Neural cell (in vitro differentiated cells): ENCODE results near the gene ZNF383. TPM values are rescaled to one million over a fixed set of nuclear protein-coding genes. Genes with fewer than 3 reads are reported as not detected.
"Not testable (repeated sequence)": the region's sequence is repeated elsewhere in the genome, so short reads cannot be mapped to it uniquely, and the experiment has no call there.

Experiments used
- H2AFZ ChIP-seq: fragments of 200-600, 300-800 bp; sonication (generic), shearing (Covaris generic); 2 replicates; pipeline ENCODE4 v1.6.0; 2014; ENCODE audit warnings: low read depth, mild to moderate bottlenecking, antibody characterized with exemption, low read length, moderate library complexity
- H3F3A ChIP-seq: fragments of 200-600 bp; shearing (Covaris generic); 2 replicates; pipeline ENCODE4 v1.6.1; 2016; ENCODE audit warnings: mild to moderate bottlenecking, moderate library complexity, mixed read lengths, antibody characterized with exemption, low read length; ENCODE audit not compliant: insufficient read depth, poor library complexity, severe bottlenecking
- H3K27ac ChIP-seq: fragments of 200-600, 300-800 bp; sonication (generic), shearing (Covaris generic); 2 replicates; pipeline ENCODE4 v1.5.1; 2014; ENCODE audit warnings: mild to moderate bottlenecking, low read length, moderate library complexity
- H3K27me3 ChIP-seq: fragments of 300-800, 200-600 bp; sonication (generic), shearing (Covaris generic); 2 replicates; pipeline ENCODE4 v1.6.0; 2014; ENCODE audit warnings: mild to moderate bottlenecking, low read depth, low read length, moderate library complexity; ENCODE audit not compliant: insufficient read depth
- H3K36me3 ChIP-seq: fragments of 300-800, 200-600 bp; sonication (generic), shearing (Covaris generic); 2 replicates; pipeline ENCODE4 v1.5.1; 2014; ENCODE audit warnings: mild to moderate bottlenecking, antibody characterized with exemption, low read length, moderate library complexity; ENCODE audit not compliant: insufficient read depth
- H3K4me2 ChIP-seq: fragments of 300-800, 200-600 bp; sonication (generic), shearing (Covaris generic); 2 replicates; pipeline ENCODE4 v1.6.0; 2014; ENCODE audit warnings: mild to moderate bottlenecking, low read length
- H3K4me3 ChIP-seq: fragments of 300-800, 200-600 bp; sonication (generic), shearing (Covaris generic); 2 replicates; pipeline ENCODE4 v1.5.1; 2014; ENCODE audit warnings: mild to moderate bottlenecking, low read length, moderate library complexity
- H3K79me2 ChIP-seq: fragments of 200-600 bp; shearing (Covaris generic); replicated peaks from 2 replicates; pipeline ENCODE4 v1.6.0; 2014; ENCODE audit warnings: mild to moderate bottlenecking, low read length, moderate library complexity; ENCODE audit not compliant: insufficient read depth
- H3K9ac ChIP-seq: fragments of 300-800, 200-600 bp; sonication (generic), shearing (Covaris generic); 2 replicates; pipeline ENCODE4 v1.6.1; 2016; ENCODE audit warnings: mild to moderate bottlenecking, low read length, mixed read lengths
- H3K9me2 ChIP-seq: fragments of 200-600 bp; shearing (Covaris generic); 2 replicates; pipeline ENCODE4 v1.6.1; 2016; ENCODE audit warnings: mild to moderate bottlenecking, low read length, mixed read lengths; ENCODE audit not compliant: insufficient read depth
- H3K9me3 ChIP-seq: fragments of 200-600, 300-800 bp; sonication (generic), shearing (Covaris generic); 2 replicates; pipeline ENCODE4 v1.6.1; 2016; ENCODE audit warnings: mild to moderate bottlenecking, mixed run types, low read length, moderate library complexity, mixed read lengths
- H4K20me1 ChIP-seq: fragments of 200-600 bp; shearing (Covaris generic); 2 replicates; pipeline ENCODE4 v1.6.1; 2016; ENCODE audit warnings: mild to moderate bottlenecking, mixed run types; ENCODE audit not compliant: insufficient read depth
- polyA plus RNA-seq: library from polyadenylated mRNA; depleted of rRNA; stranded (reverse); fragments of >200 nt; gene quantifications from 2 replicates; pipeline ENCODE4 v1.2.3, GENCODE V29; 2014

The ZNF383 gene
- polyA plus RNA-seq, 1 donor from 2014 or later, result 10.3 TPM

DNA sequence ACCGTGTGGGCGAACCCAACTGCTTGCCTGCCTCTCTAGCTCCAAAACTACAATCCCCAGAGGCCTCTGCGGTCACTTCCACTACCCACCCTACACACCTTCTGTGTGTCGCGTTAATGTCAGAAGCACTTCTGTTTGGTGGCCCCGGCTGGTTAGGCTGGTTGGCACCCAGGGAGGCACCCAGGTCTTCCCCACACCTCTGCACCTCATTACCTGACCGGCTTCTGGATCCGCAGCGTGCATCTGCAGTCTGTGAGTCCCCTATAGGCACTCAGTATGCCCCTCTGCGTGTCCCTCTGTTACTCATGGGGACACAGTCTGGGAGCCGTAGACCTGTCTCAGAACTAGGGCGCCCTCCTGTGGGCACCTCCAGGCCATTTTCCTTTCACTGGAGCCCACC, 49.0 kb downstream of the ZNF383 start:
- not testable (repeated sequence) for H3K36me3 ChIP-seq, H3K4me3 ChIP-seq, H3K27me3 ChIP-seq, H3K9me3 ChIP-seq, H3K27ac ChIP-seq, H3K9ac ChIP-seq, H3F3A ChIP-seq, H3K9me2 ChIP-seq, H4K20me1 ChIP-seq, H3K4me2 ChIP-seq, H2AFZ ChIP-seq, H3K79me2 ChIP-seq

DNA sequence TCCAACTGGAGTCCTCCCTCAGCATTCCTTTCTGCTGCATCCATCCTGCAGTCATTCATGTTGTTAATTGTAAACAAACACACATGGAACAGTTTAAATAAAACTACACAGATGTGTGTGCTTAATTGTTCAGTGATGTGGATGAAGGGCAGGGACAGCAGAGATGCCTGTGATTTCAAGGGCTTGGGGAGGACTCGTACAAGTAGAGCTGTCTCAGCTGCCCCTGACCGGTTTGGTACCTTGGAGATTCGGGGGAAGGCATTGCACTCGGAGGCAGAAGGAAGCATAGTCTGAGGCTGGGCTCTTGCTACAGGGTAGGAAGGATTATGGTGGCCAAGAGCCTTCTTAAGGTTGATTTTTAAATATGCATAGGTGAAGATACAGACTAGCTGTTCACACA, 49.7 kb downstream of the ZNF383 start:
- not testable (repeated sequence) for H3K79me2 ChIP-seq, H3K9me2 ChIP-seq, H2AFZ ChIP-seq, H3K36me3 ChIP-seq, H3K9me3 ChIP-seq, H3K4me2 ChIP-seq, H4K20me1 ChIP-seq, H3K9ac ChIP-seq, H3K27me3 ChIP-seq, H3K27ac ChIP-seq, H3F3A ChIP-seq, H3K4me3 ChIP-seq

DNA sequence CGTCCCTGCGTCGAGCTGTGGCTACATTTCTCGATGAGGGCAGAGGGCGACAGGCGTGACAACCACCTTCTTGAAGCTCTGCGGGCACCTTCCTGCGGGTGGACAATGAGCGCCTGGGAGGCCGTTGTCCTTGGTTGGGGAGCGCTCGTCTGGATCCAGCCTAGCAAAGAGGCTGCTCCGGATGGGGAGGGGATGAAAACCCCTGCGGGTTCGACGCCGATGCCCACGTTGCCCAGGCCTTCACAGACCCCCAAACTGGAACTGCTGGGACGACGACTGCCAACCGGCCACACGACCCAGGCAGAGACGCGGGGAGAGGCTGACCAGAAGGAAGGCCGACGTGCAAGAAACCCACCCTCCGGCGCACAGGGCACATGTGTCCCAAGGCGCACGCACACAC, 62.6 kb downstream of the ZNF383 start:
- not testable (repeated sequence) for H3K9ac ChIP-seq, H3F3A ChIP-seq, H3K4me2 ChIP-seq, H3K4me3 ChIP-seq, H4K20me1 ChIP-seq, H3K27me3 ChIP-seq, H3K27ac ChIP-seq, H3K9me2 ChIP-seq, H3K79me2 ChIP-seq, H3K9me3 ChIP-seq, H2AFZ ChIP-seq, H3K36me3 ChIP-seq

DNA sequence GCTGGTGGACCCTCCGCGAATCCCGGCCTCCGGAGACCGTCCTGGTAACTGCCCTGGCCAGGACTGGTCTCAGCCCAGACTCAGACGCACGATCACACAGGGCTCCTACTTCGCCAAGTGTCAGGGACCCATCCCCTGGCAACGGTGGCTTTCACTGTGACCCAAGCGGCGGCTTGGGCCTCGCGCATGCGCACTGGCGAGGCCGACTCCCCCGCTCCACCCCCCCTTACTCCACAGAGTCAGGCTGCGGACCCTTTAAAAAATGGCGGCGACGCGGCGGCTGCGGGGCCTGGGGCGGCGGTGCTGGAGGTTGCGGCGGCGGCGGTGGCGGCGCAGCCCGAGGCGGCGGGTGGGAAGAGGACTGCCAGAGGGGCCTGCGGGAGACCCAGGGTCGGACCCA, 66.0 kb downstream of the ZNF383 start:
- not testable (repeated sequence) for H3K27ac ChIP-seq, H3K4me3 ChIP-seq, H3F3A ChIP-seq, H4K20me1 ChIP-seq, H3K4me2 ChIP-seq, H3K9me2 ChIP-seq, H3K9ac ChIP-seq, H3K36me3 ChIP-seq, H3K27me3 ChIP-seq, H3K9me3 ChIP-seq, H3K79me2 ChIP-seq, H2AFZ ChIP-seq

DNA sequence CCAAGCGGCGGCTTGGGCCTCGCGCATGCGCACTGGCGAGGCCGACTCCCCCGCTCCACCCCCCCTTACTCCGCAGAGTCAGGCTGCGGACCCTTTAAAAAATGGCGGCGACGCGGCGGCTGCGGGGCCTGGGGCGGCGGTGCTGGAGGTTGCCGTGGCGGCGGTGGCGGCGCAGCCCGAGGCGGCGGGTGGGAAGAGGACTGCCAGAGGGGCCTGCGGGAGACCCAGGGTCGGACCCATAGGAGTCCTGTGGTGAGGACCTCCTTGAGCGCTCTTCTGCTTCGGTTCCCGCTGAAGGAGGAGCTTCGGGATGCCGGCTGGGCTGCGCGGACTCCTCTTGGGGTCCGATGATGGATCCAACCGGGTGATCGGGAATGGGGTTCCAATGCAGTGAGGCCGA, 71.2 kb downstream of the ZNF383 start:
- not testable (repeated sequence) for H2AFZ ChIP-seq, H3K36me3 ChIP-seq, H3K79me2 ChIP-seq, H3K4me2 ChIP-seq, H4K20me1 ChIP-seq, H3K27me3 ChIP-seq, H3F3A ChIP-seq, H3K27ac ChIP-seq, H3K4me3 ChIP-seq, H3K9me2 ChIP-seq, H3K9me3 ChIP-seq, H3K9ac ChIP-seq

DNA sequence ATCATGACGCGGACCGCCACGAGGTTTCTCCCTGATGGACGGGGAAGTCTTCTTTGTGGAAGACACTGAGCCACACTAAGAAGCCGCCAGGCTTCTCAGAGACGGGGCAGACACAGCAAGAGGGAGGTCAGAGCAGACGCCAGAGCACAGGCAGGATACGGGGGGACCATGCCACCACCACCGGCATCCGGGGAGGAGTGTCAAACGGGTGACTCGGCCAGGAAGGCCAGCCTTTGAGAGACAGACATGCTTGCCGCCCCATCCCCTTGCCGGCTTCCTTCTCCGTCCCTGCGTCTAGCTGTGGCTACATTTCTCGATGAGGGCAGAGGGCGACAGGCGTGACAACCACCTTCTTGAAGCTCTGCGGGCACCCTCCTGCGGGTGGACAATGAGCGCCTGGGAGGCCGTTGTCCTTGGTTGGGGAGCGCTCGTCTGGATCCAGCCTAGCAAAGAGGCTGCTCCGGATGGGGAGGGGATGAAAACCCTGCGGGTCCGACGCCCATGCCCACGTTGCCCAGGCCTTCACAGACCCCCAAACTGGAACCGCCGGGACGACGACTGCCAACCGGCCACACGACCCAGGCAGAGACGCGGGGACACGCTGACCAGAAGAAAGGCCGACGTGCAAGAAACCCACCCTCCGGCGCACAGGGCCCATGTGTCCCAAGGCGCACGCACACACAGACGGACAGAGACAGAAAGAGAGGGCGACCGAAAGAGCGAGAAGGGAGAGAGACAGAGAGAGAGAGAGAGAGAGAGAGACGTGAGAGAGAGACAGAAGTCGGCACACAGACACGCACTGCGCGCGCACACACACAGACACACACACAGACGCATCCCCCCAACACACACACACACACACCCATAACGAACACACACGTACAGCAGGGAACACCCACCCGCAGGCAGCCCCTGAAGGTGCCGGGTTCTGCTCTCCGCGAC, 75.3 kb downstream of the ZNF383 start:
- not testable (repeated sequence) for H3K9me3 ChIP-seq, H3K79me2 ChIP-seq, H3K4me2 ChIP-seq, H3K9ac ChIP-seq, H3K4me3 ChIP-seq, H3K27me3 ChIP-seq, H3K27ac ChIP-seq, H3F3A ChIP-seq, H2AFZ ChIP-seq, H3K9me2 ChIP-seq, H3K36me3 ChIP-seq, H4K20me1 ChIP-seq

DNA sequence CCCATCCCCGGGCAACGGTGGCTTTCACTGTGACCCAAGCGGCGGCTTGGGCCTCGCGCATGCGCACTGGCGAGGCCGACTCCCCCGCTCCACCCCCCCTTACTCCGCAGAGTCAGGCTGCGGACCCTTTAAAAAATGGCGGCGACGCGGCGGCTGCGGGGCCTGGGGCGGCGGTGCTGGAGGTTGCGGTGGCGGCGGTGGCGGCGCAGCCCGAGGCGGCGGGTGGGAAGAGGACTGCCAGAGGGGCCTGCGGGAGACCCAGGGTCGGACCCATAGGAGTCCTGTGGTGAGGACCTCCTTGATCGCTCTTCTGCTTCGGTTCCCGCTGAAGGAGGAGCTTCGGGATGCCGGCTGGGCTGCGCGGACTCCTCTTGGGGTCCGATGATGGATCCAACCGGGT, 76.2 kb downstream of the ZNF383 start:
- H3K4me2 ChIP-seq, H4K20me1 ChIP-seq, H3K4me3 ChIP-seq, H3F3A ChIP-seq, H3K27ac ChIP-seq, H3K36me3 ChIP-seq, H3K9me3 ChIP-seq, H3K9me2 ChIP-seq, H2AFZ ChIP-seq, H3K79me2 ChIP-seq, H3K27me3 ChIP-seq, H3K9ac ChIP-seq: not testable (repeated sequence)
